HepG2 (cell line): ENCODE measurements around the gene NPW. TPM values are rescaled to one million over a fixed set of nuclear protein-coding genes. Genes with fewer than 3 reads are reported as not detected.

Source experiments
- CAMTA2 ChIP-seq: sonication (generic); formaldehyde crosslinking; IDR thresholded peaks from 2 replicates; pipeline ENCODE4 v1.4.0; 2020; ENCODE audit warnings: mild to moderate bottlenecking, missing genetic modification reagents, borderline replicate concordance
- CBFB ChIP-seq: sonication (generic); formaldehyde crosslinking; IDR thresholded peaks from 2 replicates; pipeline ENCODE4 v1.4.0; 2020; ENCODE audit warnings: missing genetic modification reagents
- CENPX ChIP-seq: sonication (generic); formaldehyde crosslinking; IDR thresholded peaks from 2 replicates; pipeline ENCODE4 v1.9.0; 2021; ENCODE audit warnings: mild to moderate bottlenecking, missing genetic modification reagents, moderate library complexity
- DNMT3B ChIP-seq: conservative IDR thresholded peaks from 2 replicates; pipeline ENCODE4 v1.6.1; 2016; ENCODE audit warnings: missing biosample characterization, control low read depth
- FOXM1 ChIP-seq: sonication (generic); formaldehyde crosslinking; IDR thresholded peaks from 2 replicates; pipeline ENCODE4 v1.5.0; 2020; ENCODE audit warnings: missing genetic modification reagents
- GRHL1 ChIP-seq: sonication (generic); formaldehyde crosslinking; conservative IDR thresholded peaks from 2 replicates; pipeline ENCODE4 v1.8.0; 2022; ENCODE audit warnings: missing genetic modification reagents
- HDAC1 ChIP-seq: sonication (generic); formaldehyde crosslinking; IDR thresholded peaks from 2 replicates; pipeline ENCODE4 v1.5.1; 2020; ENCODE audit warnings: mild to moderate bottlenecking, missing genetic modification reagents
- NFIC ChIP-seq: IDR thresholded peaks from 2 replicates; pipeline ENCODE4 v1.6.1; 2012; ENCODE audit warnings: mild to moderate bottlenecking, low read length, inconsistent platforms
- NFKB2 ChIP-seq: sonication (generic); formaldehyde crosslinking; IDR thresholded peaks from 2 replicates; pipeline ENCODE4 v1.4.0; 2020; ENCODE audit warnings: missing genetic modification reagents, borderline replicate concordance
- POLR2AphosphoS2 ChIP-seq: IDR thresholded peaks from 2 replicates; pipeline ENCODE4 v1.6.1; 2011; ENCODE audit warnings: low read depth, low read length, improper control_type of control experiment
- PRMT3 ChIP-seq: sonication (generic); formaldehyde crosslinking; IDR thresholded peaks from 2 replicates; pipeline ENCODE4 v1.8.1; 2022; ENCODE audit warnings: low read depth, mild to moderate bottlenecking, moderate library complexity, missing genetic modification reagents, borderline replicate concordance
- SMC3 ChIP-seq: IDR thresholded peaks from 2 replicates; pipeline ENCODE4 v1.6.1; 2011; ENCODE audit warnings: low read length, improper control_type of control experiment
- ZHX2 ChIP-seq, 2 experiments: sonication (generic) in 1 of 2; formaldehyde crosslinking in 1 of 2; IDR thresholded peaks; 2 replicates each; pipeline versions ENCODE4 v1.6.1 to v1.9.0; 2014 to 2022; ENCODE audit warnings: antibody characterized with exemption in 1 of 2, borderline replicate concordance in 1 of 2, inconsistent platforms in 1 of 2, low read depth in 1 of 2, missing genetic modification reagents in 1 of 2
- ZNF329 ChIP-seq: sonication (generic); formaldehyde crosslinking; IDR thresholded peaks from 2 replicates; pipeline ENCODE4 v1.9.0; 2021; ENCODE audit warnings: low read depth, mild to moderate bottlenecking, missing genetic modification reagents
- ZNF468 ChIP-seq: sonication (generic); formaldehyde crosslinking; IDR thresholded peaks from 2 replicates; pipeline ENCODE4 v1.8.0; 2022; ENCODE audit warnings: mild to moderate bottlenecking, moderate library complexity, missing genetic modification reagents
- ZNF512B ChIP-seq: sonication (generic); formaldehyde crosslinking; IDR thresholded peaks from 2 replicates; pipeline ENCODE4 v1.5.1; 2020; ENCODE audit warnings: missing genetic modification reagents, mild to moderate bottlenecking, borderline replicate concordance
- ZNF580 ChIP-seq: IDR thresholded peaks from 2 replicates; pipeline ENCODE4 v1.6.1; 2016; ENCODE audit warnings: low read depth, borderline replicate concordance
- ZNF841 ChIP-seq: sonication (generic); formaldehyde crosslinking; IDR thresholded peaks from 2 replicates; pipeline ENCODE4 v1.8.1; 2023; ENCODE audit warnings: missing genetic modification reagents, borderline replicate concordance
- polyA plus RNA-seq, 8 experiments: library from polyadenylated mRNA; depleted of rRNA in 3 of 8; stranded (reverse) in 7 of 8; unstranded in 1 of 8; fragments of >200 nt; fragmentation: Illumina TruSeq in 4 of 8; extraction: Trizol in 4 of 8; gene quantifications; 2 replicates each; pipeline versions ENCODE4 v1.2.1 to v1.2.3, GENCODE V29; 2011 to 2016; ENCODE audit warnings: low read depth in 4 of 8, missing spikeins in 1 of 8, mixed read lengths in 1 of 8; ENCODE audit not compliant: insufficient read depth in 1 of 8
- total RNA-seq, 5 experiments: library from RNA; depleted of rRNA; stranded (reverse); fragments of >200 nt; fragmentation: Illumina TruSeq; extraction: Trizol; gene quantifications; 2 replicates each; pipeline ENCODE4 v1.2.3, GENCODE V29; 2016; ENCODE audit warnings: low read depth in 1 of 5

NPW gene
- total and polyA plus RNA-seq, 2 of the 13 experiments (the other 11 are each of a cell fraction or from before 2014, with no cell fraction given) = 0.24 to 0.97 TPM

- peak; percentile 90 for TF ChIP-seq ZHX2 (IDR thresholded peaks at IDR 0.05; ENCODE audit: low read depth)
- TF ChIP-seq ZHX2 (CRISPR knock-in tag; IDR thresholded peaks at IDR 0.05; ENCODE audit: borderline replicate concordance) = no peak
- TF ChIP-seq NFIC = no peak
- TF ChIP-seq CENPX = no peak
- TF ChIP-seq CAMTA2 (CRISPR knock-in tag) = peak; percentile 74; the same call in 1 of the 2 replicates
- no peak for TF ChIP-seq ZNF841 (CRISPR knock-in tag)
- no peak for TF ChIP-seq ZNF468 (CRISPR knock-in tag)
- no peak; the same call in 1 of the 2 replicates for TF ChIP-seq ZNF329 (CRISPR knock-in tag)
- TF ChIP-seq DNMT3B = no peak
- no peak for TF ChIP-seq PRMT3 (CRISPR knock-in tag)
- TF ChIP-seq SMC3 = no peak
- no peak for TF ChIP-seq GRHL1 (CRISPR knock-in tag)
- TF ChIP-seq ZNF580 (CRISPR knock-in tag) = no peak
- TF ChIP-seq HDAC1 (CRISPR knock-in tag) = peak; percentile 76
- no peak for TF ChIP-seq FOXM1
- peak; percentile 83 for TF ChIP-seq CBFB
- no peak for TF ChIP-seq ZNF512B
- peak; percentile 19; the same call in 1 of the 2 replicates for TF ChIP-seq NFKB2 (CRISPR knock-in tag)
- no peak for TF ChIP-seq POLR2AphosphoS2
Observed at GRCh38 chr16:2047330-2048115, 27.9 kb downstream of the NPW start, which contains the start of the genes NTHL1 and TSC2 (continued).
